HG02870 (cell line): ENCODE measurements around the gene IFI44.

Experiments used
- ATAC-seq: cut with Tn5 transposase; IDR thresholded peaks from one replicate; pipeline ENCODE4 v1.9.1; 2021; ENCODE audit warnings: mild to moderate bottlenecking, moderate library complexity; ENCODE audit not compliant: unreplicated experiment

Gene IFI44, protein sequence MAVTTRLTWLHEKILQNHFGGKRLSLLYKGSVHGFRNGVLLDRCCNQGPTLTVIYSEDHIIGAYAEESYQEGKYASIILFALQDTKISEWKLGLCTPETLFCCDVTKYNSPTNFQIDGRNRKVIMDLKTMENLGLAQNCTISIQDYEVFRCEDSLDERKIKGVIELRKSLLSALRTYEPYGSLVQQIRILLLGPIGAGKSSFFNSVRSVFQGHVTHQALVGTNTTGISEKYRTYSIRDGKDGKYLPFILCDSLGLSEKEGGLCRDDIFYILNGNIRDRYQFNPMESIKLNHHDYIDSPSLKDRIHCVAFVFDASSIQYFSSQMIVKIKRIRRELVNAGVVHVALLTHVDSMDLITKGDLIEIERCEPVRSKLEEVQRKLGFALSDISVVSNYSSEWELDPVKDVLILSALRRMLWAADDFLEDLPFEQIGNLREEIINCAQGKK

DNA sequence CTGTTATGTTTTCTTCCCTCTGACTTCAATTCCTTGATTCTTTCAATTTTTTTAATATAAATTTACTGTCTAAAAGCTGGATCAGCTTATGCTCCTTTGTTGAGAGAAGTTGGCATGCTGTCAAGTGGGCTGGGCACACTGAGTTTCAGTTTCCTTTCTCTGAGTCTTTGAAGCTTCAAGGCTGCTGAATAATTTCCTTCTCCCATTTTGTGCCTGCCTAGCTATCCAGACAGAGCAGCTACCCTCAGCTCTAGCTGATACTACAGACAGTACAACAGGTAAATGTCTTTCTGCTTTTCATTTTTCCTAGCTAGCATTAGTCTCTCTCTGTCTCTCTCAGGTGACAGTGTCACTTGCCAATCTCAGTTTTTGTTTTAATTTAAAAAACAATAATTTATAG is at the start of gene IFI44:
IFI44 (plus strand) TSS at position 204 of the 400 bp plus-strand sequence. CDS start 365 bp downstream, outside the sequence.
- ATAC-seq: peak; percentile 73

DNA sequence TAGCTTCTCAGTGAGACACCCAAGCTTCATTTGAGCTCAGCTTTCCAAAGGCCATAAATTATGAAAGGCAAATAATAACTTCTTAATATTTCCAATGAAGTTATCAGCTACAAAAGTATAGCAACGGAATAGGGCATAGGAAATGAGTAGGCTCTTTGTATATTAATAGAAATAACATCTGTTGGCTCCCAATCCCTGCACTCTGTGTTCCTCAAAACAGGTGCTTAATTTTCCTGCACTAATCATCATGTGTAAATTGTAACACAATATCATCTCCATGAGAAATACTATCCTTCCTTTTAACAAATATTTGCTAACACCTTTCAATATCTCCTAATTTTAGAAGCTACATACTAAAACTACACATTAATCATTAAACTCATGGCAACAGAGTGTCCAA is 48.6 kb upstream of the IFI44 start:
- ATAC-seq: no peak

DNA sequence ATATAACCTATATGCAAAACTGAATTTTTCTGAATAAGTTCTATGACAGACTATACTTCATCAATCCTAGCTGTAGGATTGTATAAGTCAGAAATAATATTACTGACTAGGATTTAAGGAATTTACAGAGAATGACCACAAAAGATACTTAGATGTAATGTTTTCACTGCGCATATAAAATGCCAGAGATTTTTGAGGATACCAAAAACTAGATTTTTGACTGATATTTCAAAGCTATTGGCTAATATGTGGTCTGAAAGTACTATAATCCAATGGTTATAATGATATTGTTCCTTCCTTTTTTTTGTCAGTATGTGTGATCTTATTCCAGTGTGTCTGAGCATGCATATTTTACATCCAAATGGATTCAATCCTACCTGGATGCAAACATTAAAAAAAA is 46.4 kb upstream of the IFI44 start:
- ATAC-seq: no peak

DNA sequence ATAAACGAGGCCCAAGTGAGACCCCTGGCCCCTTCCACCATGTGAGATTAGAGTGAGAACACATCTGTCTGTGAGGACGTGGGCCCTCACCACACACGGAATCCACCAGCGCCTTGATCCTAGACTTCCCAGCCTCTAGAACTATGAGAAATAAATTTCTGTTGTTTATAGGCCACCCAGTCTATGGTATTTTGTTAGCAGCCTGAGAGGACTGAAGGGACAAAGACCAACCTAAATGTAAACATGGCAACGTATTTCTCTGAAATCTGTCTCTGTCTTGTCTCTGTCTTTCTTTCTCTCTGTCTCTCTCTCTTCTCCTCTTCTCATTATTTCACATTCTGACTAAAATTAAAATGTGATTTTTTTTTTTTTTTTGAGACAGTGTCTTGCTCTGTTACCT is 45.0 kb upstream of the IFI44 start:
- no peak for ATAC-seq

- ATAC-seq: no peak
Observed at GRCh38 chr1:78606274-78606673, 43.4 kb upstream of the IFI44 start.

- no peak for ATAC-seq
Observed at GRCh38 chr1:78607334-78607927, 42.2 kb upstream of the IFI44 start.

GRCh38 chr1:78607944-78608343 is 41.7 kb upstream of the IFI44 start:
- ATAC-seq: no peak

GRCh38 chr1:78617615-78618026 is 32.0 kb upstream of the IFI44 start:
- ATAC-seq: peak; percentile 55

GRCh38 chr1:78619032-78619431 is 30.6 kb upstream of the IFI44 start:
- ATAC-seq: no peak

- ATAC-seq: no peak
Observed at GRCh38 chr1:78619446-78619802, 30.2 kb upstream of the IFI44 start.

DNA sequence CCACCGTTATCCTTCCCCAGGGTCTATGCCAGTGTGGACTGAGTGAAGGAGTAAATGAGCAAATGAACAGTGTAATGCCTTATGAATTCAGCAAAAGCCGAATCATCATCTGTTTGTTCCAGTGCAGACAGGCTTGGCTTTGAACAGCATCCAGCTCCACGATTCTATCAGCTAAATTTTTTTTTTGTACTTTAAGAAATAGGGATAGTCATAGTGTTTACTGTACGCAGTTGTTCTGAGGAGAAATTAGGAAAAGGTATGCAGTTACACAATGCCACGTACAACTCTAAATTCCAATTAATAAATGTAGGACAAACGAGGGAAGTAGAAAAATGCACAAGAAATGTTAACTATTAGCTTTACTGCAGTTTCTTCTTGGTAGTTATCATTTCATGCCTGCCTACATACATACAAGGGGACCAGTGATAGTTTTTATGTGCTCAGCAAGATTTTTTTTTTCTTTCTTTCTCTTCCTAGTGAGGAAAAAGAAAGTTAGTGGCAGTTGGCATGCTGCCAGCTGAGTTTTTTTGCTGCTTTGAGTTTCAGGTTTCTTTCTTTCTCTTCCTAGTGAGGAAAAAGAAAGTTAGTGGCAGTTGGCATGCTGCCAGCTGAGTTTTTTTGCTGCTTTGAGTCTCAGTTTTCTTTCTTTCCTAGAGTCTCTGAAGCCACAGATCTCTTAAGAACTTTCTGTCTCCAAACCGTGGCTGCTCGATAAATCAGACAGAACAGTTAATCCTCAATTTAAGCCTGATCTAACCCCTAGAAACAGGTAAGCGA is 29.6 kb upstream of the IFI44 start, which contains the start of gene IFI44L:
IFI44L (plus strand) TSS at position 646 of the 777 bp plus-strand sequence. CDS start 7,468 bp downstream, outside the sequence.
- no peak for ATAC-seq

GRCh38 chr1:78620666-78621065 is 29.0 kb upstream of the IFI44 start:
- no peak for ATAC-seq

DNA sequence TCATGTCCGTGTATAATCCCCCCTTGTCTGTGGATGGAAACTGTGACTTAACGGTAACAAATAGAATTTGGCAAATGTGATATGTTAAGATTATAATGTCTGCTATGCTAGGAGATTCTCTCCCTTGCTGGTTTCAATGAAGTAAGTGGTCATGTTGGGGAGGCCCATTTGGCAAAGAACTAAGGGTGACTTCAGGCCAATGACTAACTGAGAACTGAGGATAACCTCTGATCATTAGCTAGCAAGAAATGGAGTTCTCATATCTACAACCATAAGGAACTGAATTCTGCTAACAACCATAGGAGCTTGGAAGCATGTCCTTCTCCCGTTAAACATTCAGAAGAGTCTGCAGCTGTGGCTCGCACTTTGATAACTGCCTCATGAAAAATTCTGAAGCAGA is 27.1 kb upstream of the IFI44 start:
- ATAC-seq: no peak

DNA sequence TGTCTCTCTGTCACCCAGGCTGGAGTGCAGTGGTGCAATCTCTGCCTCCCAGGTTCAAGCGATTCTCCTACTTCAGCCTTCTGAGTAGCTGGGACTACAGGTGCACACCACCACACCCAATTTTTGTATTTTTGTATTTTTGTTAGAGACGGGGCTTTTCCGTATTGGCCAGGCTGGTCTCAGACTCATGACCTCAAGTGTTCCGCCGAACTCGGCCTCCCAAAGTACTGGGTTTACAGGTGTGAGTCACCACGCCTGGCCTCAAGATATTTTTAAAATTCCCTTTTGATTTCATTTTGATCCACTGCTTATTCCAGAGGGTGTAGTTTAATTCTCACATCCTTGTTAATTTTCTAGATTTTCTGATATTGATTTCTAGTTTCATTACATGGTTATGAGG is 25.6 kb upstream of the IFI44 start:
- ATAC-seq: no peak

DNA sequence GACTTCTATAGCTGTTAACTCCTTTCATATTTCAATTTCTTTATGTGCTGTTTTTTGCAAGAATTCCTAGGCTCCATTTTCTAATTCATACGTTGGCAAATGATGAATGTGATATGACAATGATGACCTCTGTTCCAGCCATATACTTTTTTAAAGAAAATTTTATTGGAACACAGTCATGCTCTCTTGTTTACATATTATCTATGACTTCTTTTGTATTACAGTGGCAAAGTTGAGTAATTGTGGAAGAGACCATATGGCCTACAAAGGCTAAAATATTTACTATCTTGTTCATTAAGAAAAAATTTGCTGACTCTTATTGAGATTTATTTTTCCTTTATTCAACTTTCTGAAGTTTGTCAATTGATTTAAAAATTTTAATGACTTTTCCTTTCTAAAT is 22.3 kb upstream of the IFI44 start:
- no peak for ATAC-seq

- no peak for ATAC-seq
Observed at GRCh38 chr1:78630600-78630999, 19.0 kb upstream of the IFI44 start.

GRCh38 chr1:78633209-78633608 is 16.4 kb upstream of the IFI44 start:
- ATAC-seq: no peak

DNA sequence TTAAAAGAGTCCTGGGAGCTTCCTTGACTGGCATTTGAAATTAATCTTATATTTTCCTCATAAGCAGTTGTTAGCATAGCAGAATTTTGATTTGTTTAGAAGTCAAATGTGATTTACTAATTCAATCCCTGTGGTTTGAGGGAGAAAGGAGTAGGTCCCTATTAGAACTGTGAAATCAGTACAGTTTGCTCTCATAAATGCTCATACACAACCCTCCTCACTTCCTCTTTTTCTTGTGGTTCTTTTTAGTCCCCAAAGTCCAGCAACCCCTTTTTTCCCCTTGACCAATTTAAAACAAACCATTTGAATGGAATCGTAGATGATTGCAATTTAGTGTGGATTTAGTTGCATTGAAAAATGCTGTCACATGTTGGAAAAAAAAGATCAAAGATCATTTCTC is 9.2 kb upstream of the IFI44 start:
- ATAC-seq: peak; percentile 73

GRCh38 chr1:78641558-78641957 is 8.1 kb upstream of the IFI44 start:
- peak; percentile 78 for ATAC-seq

- no peak for ATAC-seq
Observed at GRCh38 chr1:78645723-78646122, 3.9 kb upstream of the IFI44 start.

DNA sequence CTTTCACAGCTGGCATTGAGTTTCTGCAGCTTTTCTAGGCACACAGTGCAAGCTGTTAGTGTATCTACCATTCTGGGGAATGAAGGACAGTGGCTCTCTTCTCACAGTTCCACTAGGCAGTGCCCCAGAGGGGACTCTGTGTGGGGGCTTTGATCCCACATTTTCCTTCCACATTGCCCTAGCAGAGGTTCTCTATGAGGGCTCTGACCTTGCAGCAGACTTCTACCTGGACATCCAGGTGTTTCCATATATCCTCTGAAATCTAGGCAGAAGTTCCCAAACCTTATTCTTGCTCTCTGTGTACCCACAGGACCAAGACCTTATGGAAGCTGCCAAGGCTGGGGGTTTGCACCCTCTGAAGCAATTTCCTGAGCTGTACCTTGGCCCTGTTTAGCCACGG is 2.4 kb upstream of the IFI44 start:
- ATAC-seq: no peak
